AG10803 (cell line): ENCODE data around the gene WWOX.

Source experiments
- DNase-seq: peaks from one replicate; pipeline ENCODE4 v3.0.0; 2010; ENCODE audit warnings: low read depth
- H3K4me3 ChIP-seq: 2 replicates; pipeline ENCODE4 v1.5.1; 2011; ENCODE audit warnings: mild to moderate bottlenecking, low read length, control low read depth
- CTCF ChIP-seq: conservative IDR thresholded peaks from 2 replicates; pipeline ENCODE4 v1.5.1; 2011; ENCODE audit warnings: mild to moderate bottlenecking, low read length, control low read depth, inconsistent platforms

The WWOX gene

DNA sequence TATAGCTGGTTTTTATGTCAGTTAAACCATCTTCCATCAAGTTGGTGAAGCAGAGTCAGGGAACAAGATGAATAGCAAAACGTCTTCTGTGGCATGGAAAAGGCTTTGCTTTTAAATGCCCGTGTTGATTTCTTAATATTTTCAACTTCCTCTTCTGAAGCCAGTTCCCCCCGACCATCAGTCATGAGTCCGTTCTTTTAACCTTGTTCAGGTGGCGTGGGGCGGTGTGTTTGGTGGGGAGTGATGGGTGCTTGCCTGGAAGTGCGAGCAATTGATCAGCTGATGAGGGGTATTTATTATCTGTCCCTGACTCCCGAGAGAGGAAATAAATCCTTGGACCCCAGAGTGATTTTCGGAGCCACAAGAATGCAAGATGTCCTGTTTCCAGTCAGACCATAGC is 147.1 kb downstream of the WWOX start:
- no peak for TF ChIP-seq CTCF
- no peak for DNase-seq
- H3K4me3 ChIP-seq = no peak overlapping the region

- no peak for DNase-seq
- no peak for TF ChIP-seq CTCF
- H3K4me3 ChIP-seq = no peak overlapping the region
Observed at GRCh38 chr16:78249056-78249455, 149.6 kb downstream of the WWOX start.

GRCh38 chr16:78249832-78250231 is 150.4 kb downstream of the WWOX start:
- TF ChIP-seq CTCF = no peak
- DNase-seq = no peak
- no peak overlapping the region for H3K4me3 ChIP-seq

GRCh38 chr16:78251115-78251514 is 151.7 kb downstream of the WWOX start:
- no peak overlapping the region for H3K4me3 ChIP-seq
- no peak for DNase-seq
- TF ChIP-seq CTCF = no peak

DNA sequence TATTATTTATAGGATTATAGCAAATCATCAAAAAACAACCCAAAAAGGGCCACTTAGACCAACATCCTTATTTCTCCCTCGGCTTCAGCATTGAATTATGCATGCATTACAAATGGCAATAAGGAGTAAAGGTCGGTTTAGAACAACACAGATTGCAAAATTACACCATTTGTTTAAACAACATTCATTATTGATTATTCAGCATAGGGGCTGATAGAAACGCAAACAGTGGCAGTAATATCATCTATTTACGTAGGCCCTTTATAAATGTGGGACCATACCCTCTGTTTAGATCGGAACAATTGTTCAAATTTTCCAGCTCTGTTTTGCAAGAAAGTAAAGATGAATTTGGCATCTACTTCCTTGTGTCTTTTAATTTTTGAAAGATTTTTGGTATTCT is 153.3 kb downstream of the WWOX start:
- no peak overlapping the region for H3K4me3 ChIP-seq
- DNase-seq = no peak
- no peak for TF ChIP-seq CTCF

GRCh38 chr16:78254841-78255240 is 155.4 kb downstream of the WWOX start:
- no peak overlapping the region for H3K4me3 ChIP-seq
- no peak for DNase-seq
- TF ChIP-seq CTCF = no peak

- no peak overlapping the region for H3K4me3 ChIP-seq
- no peak for TF ChIP-seq CTCF
- no peak for DNase-seq
Observed at GRCh38 chr16:78256686-78257375, 157.4 kb downstream of the WWOX start.
